K562 (cell line): ENCODE data around the gene ZFP57. TPM values are rescaled to one million over a fixed set of nuclear protein-coding genes. Genes with fewer than 3 reads are reported as not detected.
A peak's percentile ranks its signal among the peaks of the same experiment; 100 is the strongest.

Experiments used
- CBFB ChIP-seq: sonication (generic); formaldehyde crosslinking; IDR thresholded peaks from 2 replicates; pipeline ENCODE4 v1.4.0; 2020; ENCODE audit warnings: mild to moderate bottlenecking, missing genetic modification reagents
- DEAF1 ChIP-seq: fragments of 450-650 bp; formaldehyde crosslinking; IDR thresholded peaks from 2 replicates; pipeline ENCODE4 v1.4.0; 2020; ENCODE audit warnings: mild to moderate bottlenecking, moderate library complexity
- EGR1 ChIP-seq: fragments of 450-650 bp; conservative IDR thresholded peaks from 2 replicates; pipeline ENCODE4 v1.6.1; 2017; ENCODE audit warnings: mild to moderate bottlenecking
- ELF2 ChIP-seq: fragments of 250-450 bp; sonication (Bioruptor Pico); IDR thresholded peaks from 2 replicates; pipeline ENCODE4 v1.5.0; 2021; ENCODE audit warnings: mild to moderate bottlenecking
- EP400 ChIP-seq: fragments of 450-650 bp; IDR thresholded peaks from 2 replicates; pipeline ENCODE4 v1.6.1; 2017; ENCODE audit warnings: antibody characterized with exemption, mild to moderate bottlenecking, moderate library complexity
- GTF2F1 ChIP-seq: IDR thresholded peaks from 2 replicates; pipeline ENCODE4 v1.6.1; 2011; ENCODE audit warnings: low read depth, low read length, improper control_type of control experiment
- HCFC1 ChIP-seq: IDR thresholded peaks from 2 replicates; pipeline ENCODE4 v1.6.1; 2012; ENCODE audit warnings: low read depth, low read length, improper control_type of control experiment
- HNRNPK ChIP-seq: fragments of 200-400 bp; formaldehyde crosslinking; IDR thresholded peaks from one replicate; pipeline ENCODE4 v1.6.1; 2018; ENCODE audit warnings: mild to moderate bottlenecking, low read depth, low read length; ENCODE audit not compliant: poor library complexity, severe bottlenecking
- ILF3 ChIP-seq: fragments of 450-650 bp; IDR thresholded peaks from 2 replicates; pipeline ENCODE4 v1.6.1; 2018; ENCODE audit warnings: antibody characterized with exemption, mild to moderate bottlenecking, moderate library complexity, borderline replicate concordance
- KLF13 ChIP-seq: fragments of 450-650 bp; IDR thresholded peaks from 2 replicates; pipeline ENCODE4 v1.6.1; 2016; ENCODE audit warnings: missing genetic modification characterization, low read depth, mild to moderate bottlenecking, missing compliant biosample characterization, moderate library complexity, borderline replicate concordance
- NCOA2 ChIP-seq, 2 experiments: fragments of 450-650 bp; IDR thresholded peaks; 2 replicates each; pipeline ENCODE4 v1.6.1; 2018; ENCODE audit warnings: mild to moderate bottlenecking in 2 of 2, moderate library complexity in 1 of 2; ENCODE audit not compliant: partially characterized antibody in 2 of 2
- NONO ChIP-seq, 2 experiments: fragments of 200-400 bp in 1 of 2; fragments of 450-650 bp in 1 of 2; formaldehyde crosslinking in 1 of 2; IDR thresholded peaks; 2 replicates each; pipeline ENCODE4 v1.6.1; 2017; ENCODE audit warnings: low read depth in 2 of 2, mild to moderate bottlenecking in 2 of 2, moderate library complexity in 2 of 2, low read length in 1 of 2
- SMARCB1 ChIP-seq: IDR thresholded peaks from 2 replicates; pipeline ENCODE4 v1.6.1; 2011; ENCODE audit warnings: improper control_type of control experiment, low read depth; ENCODE audit not compliant: insufficient read length
- TCFL5 ChIP-seq: fragments of 250-450 bp; sonication (Bioruptor Pico); conservative IDR thresholded peaks from 2 replicates; pipeline ENCODE4 v1.6.1; 2021; ENCODE audit warnings: mild to moderate bottlenecking, moderate library complexity, matching md5 sums
- TOE1 ChIP-seq, 2 experiments: fragments of 450-650 bp in 1 of 2; sonication (generic) in 1 of 2; formaldehyde crosslinking in 1 of 2; IDR thresholded peaks; 2 replicates each; pipeline versions ENCODE4 v1.7.1 to v1.8.0; 2016 to 2022; ENCODE audit warnings: borderline replicate concordance in 2 of 2, mild to moderate bottlenecking in 2 of 2, antibody characterized with exemption in 1 of 2, inconsistent platforms in 1 of 2, low read depth in 1 of 2, missing genetic modification reagents in 1 of 2, moderate library complexity in 1 of 2
- USF2 ChIP-seq: sonication (generic); formaldehyde crosslinking; IDR thresholded peaks from 2 replicates; pipeline ENCODE4 v1.5.0; 2020; ENCODE audit warnings: missing genetic modification reagents
- ZBTB7A ChIP-seq: IDR thresholded peaks from 2 replicates; pipeline ENCODE4 v1.6.1; 2011; ENCODE audit warnings: low read depth, mild to moderate bottlenecking, low read length, moderate library complexity, borderline replicate concordance; ENCODE audit not compliant: control insufficient read depth
- ZNF217 ChIP-seq: sonication (generic); formaldehyde crosslinking; IDR thresholded peaks from 2 replicates; pipeline ENCODE4 v1.8.0; 2022; ENCODE audit warnings: mild to moderate bottlenecking, missing genetic modification reagents
- ZNF766 ChIP-seq: fragments of 200-800 bp; sonication (Bioruptor generic); conservative IDR thresholded peaks from 2 replicates; pipeline ENCODE4 v1.6.1; 2016; ENCODE audit warnings: missing genetic modification characterization, missing compliant biosample characterization
- polyA plus RNA-seq, 8 experiments: library from polyadenylated mRNA; depleted of rRNA in 4 of 8; stranded (reverse) in 5 of 8; unstranded in 3 of 8; fragments of >200 nt; fragmentation: Nextera tagmentation in 2 of 8; fragmentation: Illumina TruSeq in 1 of 8; extraction: Ambion mirVana in 2 of 8; extraction: Trizol in 1 of 8; gene quantifications; 2 replicates each; pipeline versions ENCODE4 v1.2.1 to v1.2.3, GENCODE V29; 2011 to 2014; ENCODE audit warnings: inconsistent platforms in 1 of 8, missing spikeins in 1 of 8
- total RNA-seq, 7 experiments: library from RNA; depleted of rRNA in 6 of 7; stranded (reverse); fragments of >200 nt in 6 of 7; fragmentation: Illumina TruSeq in 2 of 7; extraction: Trizol in 2 of 7; gene quantifications; 2 replicates each; pipeline versions ENCODE4 v1.2.1 to v1.2.3, GENCODE V29; 2011 to 2021; ENCODE audit warnings: low replicate concordance in 1 of 7
- TF ChIP-seq, protein P1 (sequence below): fragments of 450-650 bp; IDR thresholded peaks from 2 replicates; pipeline ENCODE4 v1.6.1; 2014; ENCODE audit warnings: low read depth, mild to moderate bottlenecking, moderate library complexity, borderline replicate concordance
- TF ChIP-seq, protein P2 (sequence below): sonication (generic); formaldehyde crosslinking; IDR thresholded peaks from 2 replicates; pipeline ENCODE4 v1.8.1; 2023; ENCODE audit warnings: mild to moderate bottlenecking, missing genetic modification reagents

The ZFP57 gene
- total and polyA plus RNA-seq, 9 of the 15 experiments (the other 6 are each of a cell fraction or from before 2014, with no cell fraction given), result 0.04 to 0.28 (median 0.13) TPM

DNA sequence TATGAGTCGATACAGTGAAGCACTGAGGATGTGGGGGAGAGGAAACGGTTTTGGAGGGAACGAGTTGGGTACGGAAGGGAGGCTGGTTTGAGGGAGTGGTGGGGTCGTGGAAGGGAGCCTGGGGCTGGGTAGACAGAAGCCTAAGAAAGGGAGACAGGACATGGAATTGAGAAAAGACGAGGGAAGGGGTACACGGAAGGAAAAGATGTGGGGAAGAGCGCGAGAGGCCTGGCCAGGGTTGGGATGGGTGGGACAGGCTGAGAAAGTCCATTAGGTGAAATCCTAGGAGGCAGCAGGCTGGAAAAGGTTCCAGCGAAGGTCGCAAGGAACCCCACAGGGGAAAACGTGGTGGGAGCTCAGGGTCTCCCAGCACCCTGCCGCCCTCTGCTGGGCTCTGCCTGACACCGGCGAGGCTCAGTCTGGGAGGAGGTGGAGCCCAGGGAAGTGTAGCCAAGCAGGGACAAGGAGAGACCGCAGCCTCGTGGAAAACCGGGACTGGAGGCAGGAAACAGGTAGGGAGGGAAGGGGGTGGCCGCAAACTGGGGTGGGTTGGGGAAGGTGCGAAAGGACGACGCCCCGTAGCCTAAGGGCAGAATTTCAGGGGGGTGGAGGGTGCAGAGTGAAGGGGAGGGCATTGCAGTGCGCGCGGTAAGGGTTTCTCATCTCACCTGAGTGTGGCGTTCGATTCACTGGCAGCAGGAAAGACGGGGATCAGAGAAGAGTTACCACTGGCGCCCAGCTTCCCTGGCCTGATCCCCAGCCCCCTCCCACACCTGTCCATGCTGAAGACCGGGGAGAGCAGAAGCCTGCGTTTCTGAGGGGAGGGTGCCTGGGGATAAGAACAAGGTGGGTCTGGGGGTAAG is 52.3 kb downstream of the ZFP57 start (continued):
- TF ChIP-seq, protein P1, sequence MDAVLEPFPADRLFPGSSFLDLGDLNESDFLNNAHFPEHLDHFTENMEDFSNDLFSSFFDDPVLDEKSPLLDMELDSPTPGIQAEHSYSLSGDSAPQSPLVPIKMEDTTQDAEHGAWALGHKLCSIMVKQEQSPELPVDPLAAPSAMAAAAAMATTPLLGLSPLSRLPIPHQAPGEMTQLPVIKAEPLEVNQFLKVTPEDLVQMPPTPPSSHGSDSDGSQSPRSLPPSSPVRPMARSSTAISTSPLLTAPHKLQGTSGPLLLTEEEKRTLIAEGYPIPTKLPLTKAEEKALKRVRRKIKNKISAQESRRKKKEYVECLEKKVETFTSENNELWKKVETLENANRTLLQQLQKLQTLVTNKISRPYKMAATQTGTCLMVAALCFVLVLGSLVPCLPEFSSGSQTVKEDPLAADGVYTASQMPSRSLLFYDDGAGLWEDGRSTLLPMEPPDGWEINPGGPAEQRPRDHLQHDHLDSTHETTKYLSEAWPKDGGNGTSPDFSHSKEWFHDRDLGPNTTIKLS, result 0 out of 2 replicates have a peak, but pooled peaks have one; percentile 15
- TF ChIP-seq HCFC1 (peak; percentile 28; the same call in 1 of the 2 replicates), TOE1 (IDR thresholded peaks at IDR 0.05; ENCODE audit: borderline replicate concordance) (peak; percentile 31; the same call in 1 of the 2 replicates), TOE1 (CRISPR knock-in tag; IDR thresholded peaks at IDR 0.05; ENCODE audit: borderline replicate concordance, low read depth) (no peak), ZNF766 (CRISPR knock-in tag) (no peak), NONO (IDR thresholded peaks at IDR 0.05; ENCODE audit: low read depth in 2 of 2, low read length in 1 of 2) (no peak), USF2 (no peak), DEAF1 (CRISPR knock-in tag) (no peak), NCOA2 (IDR thresholded peaks at IDR 0.05; ENCODE audit: partially characterized antibody in 2 of 2) (no peak), ZNF217 (CRISPR knock-in tag) (no peak), TCFL5 (CRISPR knock-in tag) (no peak), SMARCB1 (no peak), EGR1 (no peak), EP400 (peak; percentile 81; the same call in 1 of the 2 replicates), CBFB (peak; percentile 53; the same call in 1 of the 2 replicates), ELF2 (CRISPR knock-in tag) (no peak), HNRNPK (no peak), ILF3 (no peak), KLF13 (tag) (0 out of 2 replicates have a peak, but pooled peaks have one; percentile 16), GTF2F1 (no peak), ZBTB7A (peak; percentile 100)
- TF ChIP-seq, protein P2, sequence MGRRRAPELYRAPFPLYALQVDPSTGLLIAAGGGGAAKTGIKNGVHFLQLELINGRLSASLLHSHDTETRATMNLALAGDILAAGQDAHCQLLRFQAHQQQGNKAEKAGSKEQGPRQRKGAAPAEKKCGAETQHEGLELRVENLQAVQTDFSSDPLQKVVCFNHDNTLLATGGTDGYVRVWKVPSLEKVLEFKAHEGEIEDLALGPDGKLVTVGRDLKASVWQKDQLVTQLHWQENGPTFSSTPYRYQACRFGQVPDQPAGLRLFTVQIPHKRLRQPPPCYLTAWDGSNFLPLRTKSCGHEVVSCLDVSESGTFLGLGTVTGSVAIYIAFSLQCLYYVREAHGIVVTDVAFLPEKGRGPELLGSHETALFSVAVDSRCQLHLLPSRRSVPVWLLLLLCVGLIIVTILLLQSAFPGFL (CRISPR knock-in tag), result no peak
